ENCODE results near the gene MAB21L2.
"Not testable (repeated sequence)": the region's sequence is repeated elsewhere in the genome, so short reads cannot be mapped to it uniquely, and the experiment has no call there.

The MAB21L2 gene

GRCh38 chr4:150582146-150582872 is at the start of gene MAB21L2:
TSS of gene MAB21L2 (plus strand) at chr4:150582151. CDS start at chr4:150583030, 879 bp downstream.
- no peak for DNase-seq

GRCh38 chr4:150533673-150534072 is 48.3 kb upstream of the MAB21L2 start:
- DNase-seq: no peak

- DNase-seq: no peak
These were observed 47.1 kb upstream of the MAB21L2 start for GRCh38 chr4:150534818-150535217.

- not testable (repeated sequence) for DNase-seq
These were observed 44.0 kb upstream of the MAB21L2 start for GRCh38 chr4:150537911-150538310.

- DNase-seq: no peak
These were observed 41.4 kb upstream of the MAB21L2 start for GRCh38 chr4:150540536-150540935.

- DNase-seq: no peak
These were observed 41.0 kb upstream of the MAB21L2 start for GRCh38 chr4:150540959-150541360.

- no peak for DNase-seq
These were observed 40.3 kb upstream of the MAB21L2 start for GRCh38 chr4:150541681-150542080.

GRCh38 chr4:150543042-150543441 is 38.9 kb upstream of the MAB21L2 start:
- DNase-seq: no peak

- no peak for DNase-seq
These were observed 35.7 kb upstream of the MAB21L2 start for GRCh38 chr4:150546286-150546685.

GRCh38 chr4:150547154-150547838 is 34.7 kb upstream of the MAB21L2 start:
- no peak for DNase-seq

- not testable (repeated sequence) for DNase-seq
These were observed 24.1 kb upstream of the MAB21L2 start for GRCh38 chr4:150557811-150558210.

- no peak for DNase-seq
These were observed 20.7 kb upstream of the MAB21L2 start for GRCh38 chr4:150561143-150561737.

- no peak for DNase-seq
These were observed 19.7 kb upstream of the MAB21L2 start for GRCh38 chr4:150562250-150562649.

GRCh38 chr4:150562751-150563150 is 19.2 kb upstream of the MAB21L2 start:
- no peak for DNase-seq

GRCh38 chr4:150564967-150565366 is 17.0 kb upstream of the MAB21L2 start:
- not testable (repeated sequence) for DNase-seq

- no peak for DNase-seq
These were observed 14.9 kb upstream of the MAB21L2 start for GRCh38 chr4:150567070-150567469.

GRCh38 chr4:150569384-150569987 is 12.5 kb upstream of the MAB21L2 start:
- no peak for DNase-seq

- DNase-seq: no peak
These were observed 11.9 kb upstream of the MAB21L2 start for GRCh38 chr4:150569998-150570535.

GRCh38 chr4:150570862-150571261 is 11.1 kb upstream of the MAB21L2 start:
- no peak for DNase-seq

GRCh38 chr4:150572704-150573504 is 9.0 kb upstream of the MAB21L2 start:
- DNase-seq: no peak

- no peak for DNase-seq
These were observed 8.4 kb upstream of the MAB21L2 start for GRCh38 chr4:150573534-150573933.

- no peak for DNase-seq
These were observed 7.3 kb upstream of the MAB21L2 start for GRCh38 chr4:150574678-150575077.
